K562 (cell line): ENCODE measurements around the gene ZNF260. TPM values are rescaled to one million over a fixed set of nuclear protein-coding genes. Genes with fewer than 3 reads are reported as not detected.

Experiments
- ARNT ChIP-seq, 2 experiments: fragments of 450-650 bp; IDR thresholded peaks; 2 replicates each; pipeline ENCODE4 v1.6.1; 2016; ENCODE audit warnings: mild to moderate bottlenecking in 1 of 2
- CEBPZ ChIP-seq: fragments of 150-350 bp; IDR thresholded peaks from 2 replicates; pipeline ENCODE4 v1.6.1; 2014; ENCODE audit warnings: low read depth, mild to moderate bottlenecking, low read length, borderline replicate concordance
- CREB1 ChIP-seq, 2 experiments: sonication (generic) in 1 of 2; formaldehyde crosslinking in 1 of 2; IDR thresholded peaks; 2 replicates each; pipeline versions ENCODE4 v1.6.1 to v1.8.0; 2012 to 2022; ENCODE audit warnings: inconsistent platforms in 1 of 2, mild to moderate bottlenecking in 1 of 2, missing genetic modification reagents in 1 of 2, moderate library complexity in 1 of 2
- E2F6 ChIP-seq, 2 experiments: IDR thresholded peaks; 2 replicates each; pipeline ENCODE4 v1.6.1; 2011; ENCODE audit warnings: borderline replicate concordance in 1 of 2, control low read depth in 1 of 2, low read depth in 1 of 2, low read length in 1 of 2, mild to moderate bottlenecking in 1 of 2, mixed read lengths in 1 of 2, moderate library complexity in 1 of 2; ENCODE audit not compliant: insufficient read depth in 1 of 2, insufficient read length in 1 of 2, poor library complexity in 1 of 2, severe bottlenecking in 1 of 2; ENCODE audit errors: extremely low read depth in 1 of 2
- ETV1 ChIP-seq: fragments of 450-650 bp; conservative IDR thresholded peaks from 2 replicates; pipeline ENCODE4 v1.6.1; 2016; ENCODE audit warnings: missing genetic modification characterization, control low read depth, low read depth, missing compliant biosample characterization
- ETV6 ChIP-seq, 3 experiments: fragments of 150-350 bp in 1 of 3; sonication (generic) in 1 of 3; formaldehyde crosslinking in 1 of 3; IDR thresholded peaks; 2 replicates each; pipeline versions ENCODE4 v1.6.1 to v1.8.0; 2014 to 2022; ENCODE audit warnings: borderline replicate concordance in 2 of 3, low read depth in 2 of 3, antibody characterized with exemption in 1 of 3, low read length in 1 of 3, mild to moderate bottlenecking in 1 of 3, missing genetic modification reagents in 1 of 3
- GTF2B ChIP-seq: IDR thresholded peaks from 2 replicates; pipeline ENCODE4 v1.6.1; 2011; ENCODE audit not compliant: insufficient read length; ENCODE audit errors: extremely low read depth
- PML ChIP-seq: IDR thresholded peaks from 2 replicates; pipeline ENCODE4 v1.6.1; 2012; ENCODE audit warnings: low read length, inconsistent platforms
- POLR3G ChIP-seq: IDR thresholded peaks from 2 replicates; pipeline ENCODE4 v1.6.1; 2011; ENCODE audit not compliant: insufficient read length, insufficient replicate concordance; ENCODE audit errors: extremely low read depth
- PRDM10 ChIP-seq: fragments of 450-650 bp; IDR thresholded peaks from 2 replicates; pipeline ENCODE4 v1.6.1; 2018; ENCODE audit not compliant: partially characterized antibody
- RAD51 ChIP-seq: fragments of 450-650 bp; IDR thresholded peaks from 2 replicates; pipeline ENCODE4 v1.7.1; 2016; ENCODE audit warnings: low read depth, mild to moderate bottlenecking, borderline replicate concordance
- RHOXF2B ChIP-seq: fragments of 250-450 bp; sonication (Bioruptor Pico); conservative IDR thresholded peaks from 2 replicates; pipeline ENCODE4 v1.5.1; 2021
- TAF7 ChIP-seq: fragments of 450-650 bp; IDR thresholded peaks from 2 replicates; pipeline ENCODE4 v1.6.1; 2016; ENCODE audit warnings: missing genetic modification characterization, missing compliant biosample characterization
- ZC3H8 ChIP-seq: fragments of 450-650 bp; IDR thresholded peaks from 2 replicates; pipeline ENCODE4 v1.6.1; 2017
- ZEB2 ChIP-seq: fragments of 450-650 bp; IDR thresholded peaks from 2 replicates; pipeline ENCODE4 v1.6.1; 2016
- ZNF146 ChIP-seq: IDR thresholded peaks from one replicate; pipeline ENCODE4 v1.6.1; 2018; ENCODE audit warnings: missing compliant biosample characterization; ENCODE audit not compliant: unreplicated experiment
- polyA plus RNA-seq, 8 experiments: library from polyadenylated mRNA; depleted of rRNA in 4 of 8; stranded (reverse) in 5 of 8; unstranded in 3 of 8; fragments of >200 nt; fragmentation: Nextera tagmentation in 2 of 8; fragmentation: Illumina TruSeq in 1 of 8; extraction: Ambion mirVana in 2 of 8; extraction: Trizol in 1 of 8; gene quantifications; 2 replicates each; pipeline versions ENCODE4 v1.2.1 to v1.2.3, GENCODE V29; 2011 to 2014; ENCODE audit warnings: inconsistent platforms in 1 of 8, missing spikeins in 1 of 8
- total RNA-seq, 7 experiments: library from RNA; depleted of rRNA in 6 of 7; stranded (reverse); fragments of >200 nt in 6 of 7; fragmentation: Illumina TruSeq in 2 of 7; extraction: Trizol in 2 of 7; gene quantifications; 2 replicates each; pipeline versions ENCODE4 v1.2.1 to v1.2.3, GENCODE V29; 2011 to 2021; ENCODE audit warnings: low replicate concordance in 1 of 7

ZNF260 gene
- total and polyA plus RNA-seq, 9 of the 15 experiments (the other 6 are each of a cell fraction or from before 2014, with no cell fraction given) = 2.6 to 16.6 (median 5.8) TPM

GRCh38 chr19:36573020-36573894 lies 45.2 kb upstream of the ZNF260 start, which contains the start of gene ZNF529 (continued):
- TF ChIP-seq E2F6 (IDR thresholded peaks at IDR 0.05; ENCODE audit: borderline replicate concordance in 1 of 2, extremely low read depth in 1 of 2, insufficient read depth in 1 of 2, insufficient read length in 1 of 2, low read depth in 1 of 2, low read length in 1 of 2, poor library complexity in 1 of 2, severe bottlenecking in 1 of 2) (peak; percentile 93 to 97), RAD51 (no peak), POLR3G (no peak), ZNF146 (CRISPR knock-in tag) (no peak), CREB1 (IDR thresholded peaks at IDR 0.05) (peak; percentile 72), CREB1 (CRISPR knock-in tag; IDR thresholded peaks at IDR 0.05) (peak; percentile 80; the same call in 1 of the 2 replicates), ETV6 (IDR thresholded peaks at IDR 0.05; ENCODE audit: borderline replicate concordance in 1 of 2, low read depth in 2 of 2, low read length in 1 of 2) (no peak), ETV6 (CRISPR knock-in tag; IDR thresholded peaks at IDR 0.05; ENCODE audit: borderline replicate concordance) (no peak), ARNT (IDR thresholded peaks at IDR 0.05) (no peak), PML (peak; percentile 68), CEBPZ (no peak), ETV1 (tag) (peak; percentile 74), PRDM10 (peak; percentile 30), ZC3H8 (no peak), ZEB2 (0 out of 2 replicates have a peak, but pooled peaks have one; percentile 34), GTF2B (no peak), RHOXF2B (CRISPR knock-in tag) (no peak), TAF7 (tag) (peak; percentile 44; the same call in 1 of the 2 replicates)
